Endothelial cell of umbilical vein (primary cell): Measurements from ENCODE around the gene ETV6. TPM values are rescaled to one million over a fixed set of nuclear protein-coding genes. Genes with fewer than 3 reads are reported as not detected.

Source experiments
- BruUV-seq: library from RNA; stranded (reverse); fragments of 400-500 nt; replicated peaks from 2 replicates; lab custom pipeline; 2021; lab: Mats Ljungman, UMichigan
- CTCF ChIA-PET: fragments of 300-600, 350-600 bp; sonication (Branson Sonifier 250); formaldehyde crosslinking; loops from one replicate; lab custom pipeline; 2021; ENCODE audit warnings: antibody characterized with exemption, inconsistent platforms; lab: Charles Lee
- POLR2A ChIA-PET: fragments of 300-600, 350-600 bp; sonication (Branson Sonifier 250); formaldehyde crosslinking; loops from one replicate; lab custom pipeline; 2021; ENCODE audit warnings: antibody characterized with exemption, inconsistent platforms; lab: Charles Lee
- DNase-seq: peaks from one replicate; pipeline ENCODE4 v3.0.0-alpha.2; 2011; ENCODE audit warnings: low read depth, low spot score
- FAIRE-seq: peaks from 2 replicates; lab custom pipeline; 2011; peaks lifted over from hg19 to GRCh38; lab: Jason Lieb, UNC
- H2AFZ ChIP-seq: 2 replicates; pipeline ENCODE4 v1.6.0; 2012; ENCODE audit warnings: low read depth, low read length, control low read depth, inconsistent platforms
- H3K27ac ChIP-seq: 2 replicates; pipeline ENCODE4 v1.5.1; 2011; ENCODE audit warnings: low read depth, mild to moderate bottlenecking, control low read depth, low read length, moderate library complexity; ENCODE audit not compliant: insufficient read depth
- H3K27me3 ChIP-seq, 2 experiments: 2 replicates each; pipeline versions ENCODE4 v1.6.0 to v1.6.1; 2011; ENCODE audit warnings: low read length in 2 of 2, mixed read lengths in 1 of 2; ENCODE audit not compliant: control insufficient read depth in 2 of 2, insufficient read depth in 2 of 2
- H3K36me3 ChIP-seq, 2 experiments: 2 replicates in 1 of 2; 3 replicates in 1 of 2; pipeline ENCODE4 v1.5.1; 2011; ENCODE audit warnings: low read length in 2 of 2, mild to moderate bottlenecking in 1 of 2, moderate library complexity in 1 of 2; ENCODE audit not compliant: control insufficient read depth in 2 of 2, insufficient read depth in 2 of 2; ENCODE audit errors: extremely low read depth in 1 of 2
- H3K4me1 ChIP-seq: 3 replicates; pipeline ENCODE4 v1.5.1; 2011; ENCODE audit warnings: mild to moderate bottlenecking, low read length; ENCODE audit not compliant: control insufficient read depth, insufficient read depth; ENCODE audit errors: extremely low read depth
- H3K4me2 ChIP-seq: 2 replicates; pipeline ENCODE4 v1.6.1; 2011; ENCODE audit warnings: low read length, control low read depth, mixed read lengths; ENCODE audit not compliant: insufficient read depth
- H3K4me3 ChIP-seq, 3 experiments: fragments of 200-600 bp in 1 of 3; sonication (generic), shearing (Covaris generic) in 1 of 3; replicated peaks in 1 of 3; 2 replicates each; pipeline ENCODE4 v1.5.1; 2011 to 2016; ENCODE audit warnings: control low read depth in 3 of 3, low read length in 3 of 3, mild to moderate bottlenecking in 2 of 3, inconsistent platforms in 1 of 3, low read depth in 1 of 3, moderate library complexity in 1 of 3; ENCODE audit not compliant: insufficient read depth in 1 of 3
- H3K79me2 ChIP-seq: 2 replicates; pipeline ENCODE4 v1.6.0; 2012; ENCODE audit warnings: low read length, inconsistent platforms; ENCODE audit not compliant: control insufficient read depth, insufficient read depth
- H3K9ac ChIP-seq: replicated peaks from 2 replicates; pipeline ENCODE3; 2011; ENCODE audit warnings: low read length, control low read depth; ENCODE audit not compliant: insufficient read depth; ENCODE audit errors: extremely low read depth
- H3K9me1 ChIP-seq: replicated peaks from 3 replicates; pipeline ENCODE4 v1.6.0; 2011; ENCODE audit warnings: mild to moderate bottlenecking, low read length; ENCODE audit not compliant: control insufficient read depth, insufficient read depth; ENCODE audit errors: extremely low read depth
- H3K9me3 ChIP-seq: replicated peaks from 2 replicates; pipeline ENCODE4 v1.5.1; 2012; ENCODE audit warnings: low read length, inconsistent platforms; ENCODE audit not compliant: control insufficient read depth, insufficient read depth
- H4K20me1 ChIP-seq: replicated peaks from 2 replicates; pipeline ENCODE3; 2011; ENCODE audit warnings: mild to moderate bottlenecking, low read length; ENCODE audit not compliant: control insufficient read depth, insufficient read depth; ENCODE audit errors: extremely low read depth
- EZH2 ChIP-seq: IDR thresholded peaks from 2 replicates; pipeline ENCODE4 v1.6.1; 2012; ENCODE audit warnings: borderline replicate concordance, low read depth, mild to moderate bottlenecking, moderate library complexity, low read length, inconsistent platforms; ENCODE audit not compliant: severe bottlenecking
- FOS ChIP-seq: IDR thresholded peaks from 2 replicates; pipeline ENCODE4 v1.6.1; 2011; ENCODE audit warnings: mild to moderate bottlenecking, low read length, moderate library complexity, borderline replicate concordance; ENCODE audit not compliant: insufficient read depth
- GATA2 ChIP-seq: IDR thresholded peaks from 2 replicates; pipeline ENCODE4 v1.7.0; 2011; ENCODE audit warnings: low read depth, mild to moderate bottlenecking, moderate library complexity, mixed read lengths, low read length; ENCODE audit not compliant: insufficient read length, insufficient read depth
- JUN ChIP-seq: IDR thresholded peaks from 2 replicates; pipeline ENCODE4 v1.6.1; 2011; ENCODE audit warnings: borderline replicate concordance, low read depth; ENCODE audit not compliant: insufficient read length, insufficient read depth
- MYC ChIP-seq: IDR thresholded peaks from one replicate; pipeline ENCODE4 v1.6.1; 2011; ENCODE audit warnings: mild to moderate bottlenecking, low read depth, low read length
- POLR2A ChIP-seq: IDR thresholded peaks from 2 replicates; pipeline ENCODE4 v1.6.1; 2012; ENCODE audit warnings: low read depth, mild to moderate bottlenecking, control low read depth, low read length
- POLR2AphosphoS5 ChIP-seq: IDR thresholded peaks from 2 replicates; pipeline ENCODE4 v1.6.1; 2012; ENCODE audit warnings: low read depth, mild to moderate bottlenecking, control low read depth, low read length, moderate library complexity; ENCODE audit not compliant: insufficient read depth
- dilution Hi-C: fragments of 300-500 bp; cut with MboI; formaldehyde crosslinking; loops from one replicate; pipeline ENCODE4 v1.15.0; 2019; ENCODE audit warnings: low sequenced_read_pairs; ENCODE audit not compliant: extremely low pct_ligation_motif_present
- intact Hi-C: fragments of 100-400 bp; cut with micrococcal nuclease; formaldehyde crosslinking; loops from one replicate; pipeline ENCODE4 v1.10.0; 2022
- polyA plus RNA-seq, 4 experiments: library from polyadenylated mRNA; depleted of rRNA in 3 of 4; stranded (reverse) in 3 of 4; unstranded in 1 of 4; fragments of >200 nt; gene quantifications; 2 replicates each; pipeline versions ENCODE4 v1.2.1 to v1.2.3, GENCODE V29; 2011 to 2012; ENCODE audit warnings: missing spikeins in 1 of 4
- total RNA-seq: library from RNA; stranded (reverse); gene quantifications from 2 replicates; pipeline ENCODE4 v1.2.3, GENCODE V29; 2021
- TF ChIP-seq, protein P1 (sequence below): IDR thresholded peaks from 2 replicates; pipeline ENCODE4 v1.6.1; 2011; ENCODE audit not compliant: insufficient read depth, insufficient read length
- TF ChIP-seq, protein P2 (sequence below), 2 donors: IDR thresholded peaks; 1 replicate in 1 of 2; 2 replicates in 1 of 2; pipeline ENCODE4 v1.5.1; 2011; ENCODE audit warnings: low read length in 2 of 2, mild to moderate bottlenecking in 2 of 2, moderate library complexity in 2 of 2, control low read depth in 1 of 2, inconsistent platforms in 1 of 2, low read depth in 1 of 2; ENCODE audit not compliant: insufficient read depth in 1 of 2; ENCODE audit errors: extremely low read depth in 1 of 2

The ETV6 gene
- total and polyA plus RNA-seq, 2 donors (not counting 3 experiments of a cell fraction or from before 2014, with no cell fraction given), result 15.9 to 57.1 TPM

DNA sequence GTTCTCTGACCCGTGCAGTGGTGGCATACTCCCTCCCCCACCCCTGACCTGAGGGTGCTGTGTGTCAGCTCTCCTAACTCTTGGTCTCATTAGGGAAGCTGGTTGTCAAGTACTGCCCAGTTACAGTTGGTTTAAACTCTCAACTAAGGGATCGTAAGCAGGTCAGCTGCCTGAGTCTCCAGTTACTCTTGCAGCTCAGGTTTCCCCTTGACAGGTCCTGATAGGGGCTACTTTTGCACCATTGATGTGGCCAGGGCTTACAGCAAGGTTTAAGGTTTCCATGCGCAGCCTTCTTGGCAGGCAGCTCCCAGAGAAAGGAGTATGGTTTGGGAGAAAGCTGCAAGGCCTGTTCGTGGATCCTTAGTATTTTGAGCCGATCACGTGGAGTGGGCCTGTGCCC, 74.5 kb downstream of the ETV6 start:
- no peak for FAIRE-seq
- ChIA-PET POLR2A (no interaction called here), CTCF (interaction anchor here (1.0 to 1.4 kb wide), 3 partner anchors 22 to 309 kb away, joined by 3 to 5 read pairs (median 3); no protein-coding TSS in a partner anchor)
- Histone ChIP-seq H3K9me1 (no peaks in the 10 kb centered on the region), H3K27ac (peak overlapping the region; percentile 64), H3K9ac (no peak overlapping the region), H2AFZ (no peak overlapping the region), H3K4me3 (no peak overlapping the region), H3K36me3 (peaks cover 0 to 2% of the 10 kb centered on the region in 2 experiments), H3K9me3 (no peaks in the 10 kb centered on the region), H4K20me1 (no peaks in the 10 kb centered on the region), H3K27me3 (no peaks in the 10 kb centered on the region), H3K79me2 (peaks cover 79% of the 10 kb centered on the region), H3K4me2 (peak overlapping the region; percentile 70), H3K4me1 (peaks cover 52% of the 10 kb centered on the region)
- TF ChIP-seq MYC (no peak), FOS (no peak), POLR2AphosphoS5 (no peak), GATA2 (no peak)
- TF ChIP-seq, protein P1, sequence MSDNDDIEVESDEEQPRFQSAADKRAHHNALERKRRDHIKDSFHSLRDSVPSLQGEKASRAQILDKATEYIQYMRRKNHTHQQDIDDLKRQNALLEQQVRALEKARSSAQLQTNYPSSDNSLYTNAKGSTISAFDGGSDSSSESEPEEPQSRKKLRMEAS, result no peak
- dilution Hi-C loops, result no loop called here
- no peak for DNase-seq
- intact Hi-C loops, result no loop called here
- BruUV-seq, result no TSS peak

DNA sequence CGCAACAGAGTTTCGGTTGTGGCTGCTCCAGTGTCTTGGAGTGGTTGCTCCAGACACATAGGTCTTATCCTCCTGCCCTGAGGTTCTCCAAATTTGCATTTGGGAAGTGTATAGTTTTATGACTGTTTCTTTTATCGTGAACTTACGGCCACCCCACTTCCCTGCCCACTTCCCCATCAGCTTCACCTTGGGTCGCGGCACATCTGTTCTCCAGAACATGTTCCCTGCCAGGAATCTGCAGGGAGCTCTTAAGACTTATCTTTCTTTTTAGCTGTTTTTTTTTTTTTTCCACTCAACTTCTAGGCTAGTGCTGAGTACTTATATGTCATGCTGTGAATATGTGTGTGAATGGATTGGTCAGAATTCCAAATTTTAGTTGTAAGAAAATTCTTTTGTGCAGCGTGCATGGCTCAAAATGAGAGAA, 75.4 kb downstream of the ETV6 start:
- dilution Hi-C loops, result no loop called here
- Histone ChIP-seq H4K20me1 (no peaks in the 10 kb centered on the region), H3K9me1 (no peaks in the 10 kb centered on the region), H3K27me3 (no peaks in the 10 kb centered on the region), H3K79me2 (peaks cover 87% of the 10 kb centered on the region), H3K9me3 (no peaks in the 10 kb centered on the region), H3K4me1 (peaks cover 51% of the 10 kb centered on the region), H3K27ac (peak overlapping the region; percentile 64), H3K4me2 (peak overlapping the region; percentile 70), H2AFZ (no peak overlapping the region), H3K9ac (peak overlapping the region; percentile 38), H3K4me3 (peak overlapping the region in 1 of 3 experiments; percentile 29), H3K36me3 (peaks cover 0 to 2% of the 10 kb centered on the region in 2 experiments)
- TF ChIP-seq, protein P1, result no peak
- TF ChIP-seq GATA2 (no peak), FOS (no peak), POLR2AphosphoS5 (no peak), JUN (no peak), POLR2A (no peak), EZH2 (no peak)
- TF ChIP-seq, protein P2, sequence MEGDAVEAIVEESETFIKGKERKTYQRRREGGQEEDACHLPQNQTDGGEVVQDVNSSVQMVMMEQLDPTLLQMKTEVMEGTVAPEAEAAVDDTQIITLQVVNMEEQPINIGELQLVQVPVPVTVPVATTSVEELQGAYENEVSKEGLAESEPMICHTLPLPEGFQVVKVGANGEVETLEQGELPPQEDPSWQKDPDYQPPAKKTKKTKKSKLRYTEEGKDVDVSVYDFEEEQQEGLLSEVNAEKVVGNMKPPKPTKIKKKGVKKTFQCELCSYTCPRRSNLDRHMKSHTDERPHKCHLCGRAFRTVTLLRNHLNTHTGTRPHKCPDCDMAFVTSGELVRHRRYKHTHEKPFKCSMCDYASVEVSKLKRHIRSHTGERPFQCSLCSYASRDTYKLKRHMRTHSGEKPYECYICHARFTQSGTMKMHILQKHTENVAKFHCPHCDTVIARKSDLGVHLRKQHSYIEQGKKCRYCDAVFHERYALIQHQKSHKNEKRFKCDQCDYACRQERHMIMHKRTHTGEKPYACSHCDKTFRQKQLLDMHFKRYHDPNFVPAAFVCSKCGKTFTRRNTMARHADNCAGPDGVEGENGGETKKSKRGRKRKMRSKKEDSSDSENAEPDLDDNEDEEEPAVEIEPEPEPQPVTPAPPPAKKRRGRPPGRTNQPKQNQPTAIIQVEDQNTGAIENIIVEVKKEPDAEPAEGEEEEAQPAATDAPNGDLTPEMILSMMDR (IDR thresholded peaks at IDR 0.05; ENCODE audit: extremely low read depth in 1 of 2, insufficient read depth in 1 of 2, low read depth in 1 of 2, low read length in 2 of 2), result no peak
- ChIA-PET CTCF (interaction anchor here (0.8 to 1.0 kb wide), 3 partner anchors 17 to 308 kb away, joined by 3 to 7 read pairs (median 3); no protein-coding TSS in a partner anchor), POLR2A (interaction anchor here (0.5 to 1.0 kb wide), 3 partner anchors 48 to 308 kb away, joined by 3 read pairs; no protein-coding TSS in a partner anchor)
- DNase-seq, result peak; percentile 82
- intact Hi-C loops, result no loop called here
- BruUV-seq, result no TSS peak
- peak; percentile 46 for FAIRE-seq
